ENCODE data around the gene MBNL3.

The MBNL3 gene

GRCh38 chrX:132414404-132414803 lies 74.4 kb downstream of the MBNL3 start:
- no peak for DNase-seq (ENCODE audit: low read depth in 2 of 2)

- DNase-seq (ENCODE audit: low read depth in 2 of 2), result no peak
Observed at GRCh38 chrX:132413459-132413858, 75.4 kb downstream of the MBNL3 start.

- no peak for DNase-seq (ENCODE audit: low read depth in 2 of 2)
Observed at GRCh38 chrX:132412208-132412607, 76.6 kb downstream of the MBNL3 start.

- no peak for DNase-seq (ENCODE audit: low read depth in 2 of 2)
Observed at GRCh38 chrX:132411310-132411977, 77.4 kb downstream of the MBNL3 start.

GRCh38 chrX:132409780-132410556 lies 78.9 kb downstream of the MBNL3 start:
- DNase-seq (ENCODE audit: low read depth in 2 of 2), result no peak

- no peak for DNase-seq (ENCODE audit: low read depth in 2 of 2)
Observed at GRCh38 chrX:132407691-132408090, 81.1 kb downstream of the MBNL3 start.

- no peak for DNase-seq (ENCODE audit: low read depth in 2 of 2)
Observed at GRCh38 chrX:132406106-132406505, 82.7 kb downstream of the MBNL3 start.

GRCh38 chrX:132404266-132404665 lies 84.6 kb downstream of the MBNL3 start:
- no peak for DNase-seq (ENCODE audit: low read depth in 2 of 2)

GRCh38 chrX:132401935-132402334 lies 86.9 kb downstream of the MBNL3 start:
- DNase-seq (ENCODE audit: low read depth in 2 of 2), result no peak

- no peak for DNase-seq (ENCODE audit: low read depth in 2 of 2)
Observed at GRCh38 chrX:132400706-132401105, 88.1 kb downstream of the MBNL3 start.

GRCh38 chrX:132395645-132396044 lies 93.2 kb downstream of the MBNL3 start:
- no peak for DNase-seq (ENCODE audit: low read depth in 2 of 2)

- DNase-seq (ENCODE audit: low read depth in 2 of 2), result no peak
Observed at GRCh38 chrX:132395026-132395425, 93.8 kb downstream of the MBNL3 start.

GRCh38 chrX:132394591-132394990 lies 94.2 kb downstream of the MBNL3 start:
- DNase-seq (ENCODE audit: low read depth in 2 of 2), result no peak

- DNase-seq (ENCODE audit: low read depth in 2 of 2), result no peak
Observed at GRCh38 chrX:132393992-132394391, 94.8 kb downstream of the MBNL3 start.

GRCh38 chrX:132393485-132393884 lies 95.4 kb downstream of the MBNL3 start:
- DNase-seq (ENCODE audit: low read depth in 2 of 2), result no peak

- no peak for DNase-seq (ENCODE audit: low read depth in 2 of 2)
Observed at GRCh38 chrX:132393085-132393484, 95.8 kb downstream of the MBNL3 start.

GRCh38 chrX:132390792-132391191 lies 98.0 kb downstream of the MBNL3 start:
- DNase-seq (ENCODE audit: low read depth in 2 of 2), result no peak

- no peak for DNase-seq (ENCODE audit: low read depth in 2 of 2)
Observed at GRCh38 chrX:132389480-132389879, 99.4 kb downstream of the MBNL3 start.

GRCh38 chrX:132388371-132388770 lies 100.5 kb downstream of the MBNL3 start:
- no peak for DNase-seq (ENCODE audit: low read depth in 2 of 2)

- no peak for DNase-seq (ENCODE audit: low read depth in 2 of 2)
Observed at GRCh38 chrX:132384301-132384700, 104.5 kb downstream of the MBNL3 start.

- no peak for DNase-seq (ENCODE audit: low read depth in 2 of 2)
Observed at GRCh38 chrX:132382068-132382467, 106.8 kb downstream of the MBNL3 start.

GRCh38 chrX:132378281-132378680 lies 110.6 kb downstream of the MBNL3 start:
- no peak for DNase-seq (ENCODE audit: low read depth in 2 of 2)

GRCh38 chrX:132375941-132376340 lies 112.9 kb downstream of the MBNL3 start:
- no peak for DNase-seq (ENCODE audit: low read depth in 2 of 2)
